ENCODE measurements around the gene SLC29A3.

The SLC29A3 gene

DNA sequence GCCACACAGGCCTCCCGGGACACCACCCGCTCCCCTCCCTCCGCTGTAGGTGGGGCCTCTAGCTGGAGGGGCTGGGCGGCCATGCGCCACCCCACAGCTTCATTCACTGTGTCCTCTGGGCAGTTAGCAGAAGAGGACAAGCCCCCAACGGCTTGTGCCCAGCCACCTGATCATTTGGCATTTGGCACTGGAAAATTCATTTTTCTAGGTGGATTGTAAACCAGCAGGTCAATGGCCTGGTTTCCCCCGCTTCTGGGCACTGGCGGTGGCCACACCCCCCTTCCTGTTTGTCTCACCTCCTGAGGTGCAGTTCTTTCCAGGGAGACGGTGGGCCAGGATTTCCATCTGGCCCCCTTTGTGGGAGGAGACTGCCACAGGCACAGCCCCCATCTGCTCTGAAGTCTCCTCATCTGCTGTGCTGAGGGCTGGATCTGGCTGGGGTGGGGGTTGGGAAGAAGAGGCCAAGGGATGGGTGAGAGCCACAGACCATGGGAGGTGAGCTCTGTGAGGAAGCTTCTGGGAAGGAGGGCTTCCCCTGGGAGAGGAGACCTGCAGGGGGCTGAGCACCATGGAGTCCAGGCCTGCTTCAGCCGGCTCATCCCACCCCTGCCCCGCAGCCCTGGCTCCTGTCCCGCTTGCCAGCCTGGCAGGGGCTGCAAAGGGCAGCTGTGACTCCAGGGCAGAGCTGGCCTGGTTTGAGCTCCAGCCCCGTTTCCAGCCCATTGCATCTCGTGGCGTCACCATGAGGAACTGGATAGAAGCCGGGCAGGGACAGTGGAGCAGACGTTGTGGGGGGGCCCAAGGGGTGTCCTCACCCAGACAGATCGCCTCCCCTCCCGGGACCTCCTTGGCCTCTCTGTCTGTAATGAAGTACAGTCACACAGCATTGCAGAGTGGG lies 40.1 kb upstream of the SLC29A3 start:
- Histone ChIP-seq H4K20me1 (ENCODE audit: low read depth, low read length) (no peaks in the 10 kb centered on the region), H3K27ac (ENCODE audit: low read depth, low read length) (no peak overlapping the region), H3K9ac (ENCODE audit: low read length) (no peak overlapping the region), H3K9me2 (replicated peaks; ENCODE audit: insufficient read depth, low read length) (no peaks in the 10 kb centered on the region), H3K79me2 (ENCODE audit: insufficient read depth, low read length) (no peaks in the 10 kb centered on the region), H2AFZ (ENCODE audit: low read depth, low read length, severe bottlenecking) (no peak overlapping the region), H3K27me3 (ENCODE audit: low read length) (no peaks in the 10 kb centered on the region), H3K36me3 (ENCODE audit: low read length) (no peaks in the 10 kb centered on the region), H3K4me3 (ENCODE audit: insufficient read depth, low read length, poor library complexity, severe bottlenecking) (no peak overlapping the region), H3K9me3 (ENCODE audit: insufficient read depth, low read length) (no peaks in the 10 kb centered on the region), H3K4me2 (ENCODE audit: low read depth, low read length, poor library complexity, severe bottlenecking) (no peak overlapping the region), H3F3A (ENCODE audit: insufficient read depth) (no peaks in the 10 kb centered on the region)
- no peak for TF ChIP-seq EZH2phosphoT487 (conservative IDR thresholded peaks at IDR 0.05; ENCODE audit: low read length)
- TF ChIP-seq, protein P1, sequence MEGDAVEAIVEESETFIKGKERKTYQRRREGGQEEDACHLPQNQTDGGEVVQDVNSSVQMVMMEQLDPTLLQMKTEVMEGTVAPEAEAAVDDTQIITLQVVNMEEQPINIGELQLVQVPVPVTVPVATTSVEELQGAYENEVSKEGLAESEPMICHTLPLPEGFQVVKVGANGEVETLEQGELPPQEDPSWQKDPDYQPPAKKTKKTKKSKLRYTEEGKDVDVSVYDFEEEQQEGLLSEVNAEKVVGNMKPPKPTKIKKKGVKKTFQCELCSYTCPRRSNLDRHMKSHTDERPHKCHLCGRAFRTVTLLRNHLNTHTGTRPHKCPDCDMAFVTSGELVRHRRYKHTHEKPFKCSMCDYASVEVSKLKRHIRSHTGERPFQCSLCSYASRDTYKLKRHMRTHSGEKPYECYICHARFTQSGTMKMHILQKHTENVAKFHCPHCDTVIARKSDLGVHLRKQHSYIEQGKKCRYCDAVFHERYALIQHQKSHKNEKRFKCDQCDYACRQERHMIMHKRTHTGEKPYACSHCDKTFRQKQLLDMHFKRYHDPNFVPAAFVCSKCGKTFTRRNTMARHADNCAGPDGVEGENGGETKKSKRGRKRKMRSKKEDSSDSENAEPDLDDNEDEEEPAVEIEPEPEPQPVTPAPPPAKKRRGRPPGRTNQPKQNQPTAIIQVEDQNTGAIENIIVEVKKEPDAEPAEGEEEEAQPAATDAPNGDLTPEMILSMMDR (IDR thresholded peaks at IDR 0.05; ENCODE audit: insufficient read depth, low read length, poor library complexity, severe bottlenecking), result no peak

DNA sequence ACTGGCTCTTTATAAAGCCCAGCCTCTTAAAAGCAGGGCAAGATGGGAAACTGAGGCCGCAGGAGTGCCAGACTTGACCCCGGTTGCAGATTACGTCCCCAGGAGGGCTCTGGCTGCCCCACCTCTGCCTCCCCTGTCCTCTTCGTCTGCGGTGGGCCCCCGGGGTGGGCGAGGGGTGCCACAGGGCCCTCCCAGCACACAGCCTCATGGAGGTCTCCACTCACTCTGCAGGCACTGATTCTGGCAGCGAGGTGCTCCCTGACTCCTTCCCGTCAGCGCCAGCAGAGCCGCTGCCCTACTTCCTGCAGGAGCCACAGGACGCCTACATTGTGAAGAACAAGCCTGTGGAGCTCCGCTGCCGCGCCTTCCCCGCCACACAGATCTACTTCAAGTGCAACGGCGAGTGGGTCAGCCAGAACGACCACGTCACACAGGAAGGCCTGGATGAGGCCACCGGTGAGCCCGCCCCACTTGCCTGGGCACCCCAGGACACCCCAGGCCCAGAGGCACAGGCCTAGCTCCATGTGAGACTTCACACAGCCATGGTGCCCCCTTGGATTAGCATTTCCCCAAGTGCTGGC lies 39.4 kb upstream of the SLC29A3 start:
- H3K9ac ChIP-seq (ENCODE audit: low read length), result no peak overlapping the region
- H3K9me2 ChIP-seq (replicated peaks; ENCODE audit: insufficient read depth, low read length), result no peaks in the 10 kb centered on the region
- no peak overlapping the region for H3K4me3 ChIP-seq (ENCODE audit: insufficient read depth, low read length, poor library complexity, severe bottlenecking)
- H3K4me2 ChIP-seq (ENCODE audit: low read depth, low read length, poor library complexity, severe bottlenecking), result no peak overlapping the region
- no peaks in the 10 kb centered on the region for H3K36me3 ChIP-seq (ENCODE audit: low read length)
- no peak overlapping the region for H3K27ac ChIP-seq (ENCODE audit: low read depth, low read length)
- no peaks in the 10 kb centered on the region for H3K9me3 ChIP-seq (ENCODE audit: insufficient read depth, low read length)
- no peaks in the 10 kb centered on the region for H3F3A ChIP-seq (ENCODE audit: insufficient read depth)
- H4K20me1 ChIP-seq (ENCODE audit: low read depth, low read length), result no peaks in the 10 kb centered on the region
- no peaks in the 10 kb centered on the region for H3K79me2 ChIP-seq (ENCODE audit: insufficient read depth, low read length)
- H3K27me3 ChIP-seq (ENCODE audit: low read length), result no peaks in the 10 kb centered on the region
- no peak for TF ChIP-seq EZH2phosphoT487 (conservative IDR thresholded peaks at IDR 0.05; ENCODE audit: low read length)
- TF ChIP-seq, protein P1 (IDR thresholded peaks at IDR 0.05; ENCODE audit: insufficient read depth, low read length, poor library complexity, severe bottlenecking), result no peak
- H2AFZ ChIP-seq (ENCODE audit: low read depth, low read length, severe bottlenecking), result no peak overlapping the region

DNA sequence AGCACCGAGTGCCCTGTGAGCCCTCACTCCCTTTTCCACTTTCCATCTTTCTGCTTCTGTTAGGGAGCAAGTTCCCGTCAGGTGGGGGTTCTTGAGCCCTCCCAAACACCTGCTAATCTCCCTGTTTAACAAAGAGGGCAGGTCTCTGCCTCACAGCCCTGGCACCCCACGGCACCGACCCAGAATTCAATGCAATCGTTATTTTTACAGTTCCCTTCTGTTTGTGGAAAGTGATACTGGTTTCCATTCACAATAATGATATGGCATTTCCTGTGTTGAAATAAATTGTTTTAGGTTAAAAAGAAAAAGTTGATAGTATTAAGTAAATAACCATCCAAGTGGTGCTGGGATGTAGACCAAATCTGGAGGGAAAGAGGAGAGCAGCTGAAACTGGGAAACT lies 38.8 kb upstream of the SLC29A3 start:
- TF ChIP-seq, protein P1 (IDR thresholded peaks at IDR 0.05; ENCODE audit: insufficient read depth, low read length, poor library complexity, severe bottlenecking), result no peak
- no peak for TF ChIP-seq EZH2phosphoT487 (conservative IDR thresholded peaks at IDR 0.05; ENCODE audit: low read length)
- no peak overlapping the region for H2AFZ ChIP-seq (ENCODE audit: low read depth, low read length, severe bottlenecking)

More for the DNA sequence above, 38.8 kb upstream of the SLC29A3 start:
- no peaks in the 10 kb centered on the region for H3K79me2 ChIP-seq (ENCODE audit: insufficient read depth, low read length)
- H3K27me3 ChIP-seq (ENCODE audit: low read length), result no peaks in the 10 kb centered on the region
- H3K9me3 ChIP-seq (ENCODE audit: insufficient read depth, low read length), result no peaks in the 10 kb centered on the region
- H3F3A ChIP-seq (ENCODE audit: insufficient read depth), result no peaks in the 10 kb centered on the region
- no peak overlapping the region for H3K4me3 ChIP-seq (ENCODE audit: insufficient read depth, low read length, poor library complexity, severe bottlenecking)
- H3K4me2 ChIP-seq (ENCODE audit: low read depth, low read length, poor library complexity, severe bottlenecking), result no peak overlapping the region
- no peak overlapping the region for H3K9ac ChIP-seq (ENCODE audit: low read length)
- H3K27ac ChIP-seq (ENCODE audit: low read depth, low read length), result no peak overlapping the region
- H4K20me1 ChIP-seq (ENCODE audit: low read depth, low read length), result no peaks in the 10 kb centered on the region
- H3K9me2 ChIP-seq (replicated peaks; ENCODE audit: insufficient read depth, low read length), result no peaks in the 10 kb centered on the region
- H3K36me3 ChIP-seq (ENCODE audit: low read length), result no peaks in the 10 kb centered on the region
